Measurements from ENCODE around the gene FTH1. TPM values are rescaled to one million over a fixed set of nuclear protein-coding genes. Genes with fewer than 3 reads are reported as not detected.

FTH1 gene
- total RNA-seq, 1 experiment from 2014 or later, result 2,484 TPM

DNA sequence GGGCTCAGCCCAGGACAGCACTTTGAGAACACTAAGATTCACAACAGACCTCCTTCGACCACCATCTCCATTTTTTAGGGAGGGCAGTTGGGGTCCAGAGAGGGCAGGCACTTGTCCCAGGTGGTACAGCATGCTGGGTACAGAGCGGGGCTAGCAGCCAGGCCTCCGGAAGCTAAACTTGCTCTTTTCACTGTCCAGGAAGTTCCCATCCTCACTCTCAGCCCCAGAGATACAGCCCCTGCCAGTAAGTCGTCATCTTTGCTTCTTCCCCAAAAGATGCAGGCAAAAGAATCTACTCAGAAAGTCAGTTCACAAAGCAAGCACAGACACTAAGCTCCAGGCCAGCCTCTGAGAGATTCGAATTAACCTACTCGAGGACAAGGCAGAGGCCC is 43.4 kb downstream of the FTH1 start:
- Histone ChIP-seq H3K27me3 (replicated peaks; ENCODE audit: insufficient read depth, low read depth, low read length, poor library complexity) (no peaks in the 10 kb centered on the region), H3K4me3 (ENCODE audit: low read depth, low read length, poor library complexity, severe bottlenecking) (no peak overlapping the region), H3K36me3 (ENCODE audit: insufficient read depth, low read length, poor library complexity, severe bottlenecking) (no peaks in the 10 kb centered on the region), H3K27ac (ENCODE audit: low read depth, low read length, poor library complexity, severe bottlenecking) (peak overlapping the region; percentile 79), H3K4me1 (ENCODE audit: insufficient read depth, low read length, poor library complexity, severe bottlenecking) (peaks cover 36% of the 10 kb centered on the region), H3K9me3 (ENCODE audit: low read depth, low read length, poor library complexity, severe bottlenecking) (no peaks in the 10 kb centered on the region)
- no peak for DNase-seq (ENCODE audit: low spot score)
- intact Hi-C loops (cut with micrococcal nuclease; ENCODE audit: unreplicated experiment), result no loop called here
- no TSS peak for BruUV-seq (replicated peaks)
- ChIA-PET CTCF (no interaction called here), POLR2A (ENCODE audit: low non-redundant PET) (no interaction called here)
- TF ChIP-seq EZH2 (IDR thresholded peaks at IDR 0.05; ENCODE audit: borderline replicate concordance, low read depth, low read length, poor library complexity, severe bottlenecking), result no peak
- TF ChIP-seq, protein P1, sequence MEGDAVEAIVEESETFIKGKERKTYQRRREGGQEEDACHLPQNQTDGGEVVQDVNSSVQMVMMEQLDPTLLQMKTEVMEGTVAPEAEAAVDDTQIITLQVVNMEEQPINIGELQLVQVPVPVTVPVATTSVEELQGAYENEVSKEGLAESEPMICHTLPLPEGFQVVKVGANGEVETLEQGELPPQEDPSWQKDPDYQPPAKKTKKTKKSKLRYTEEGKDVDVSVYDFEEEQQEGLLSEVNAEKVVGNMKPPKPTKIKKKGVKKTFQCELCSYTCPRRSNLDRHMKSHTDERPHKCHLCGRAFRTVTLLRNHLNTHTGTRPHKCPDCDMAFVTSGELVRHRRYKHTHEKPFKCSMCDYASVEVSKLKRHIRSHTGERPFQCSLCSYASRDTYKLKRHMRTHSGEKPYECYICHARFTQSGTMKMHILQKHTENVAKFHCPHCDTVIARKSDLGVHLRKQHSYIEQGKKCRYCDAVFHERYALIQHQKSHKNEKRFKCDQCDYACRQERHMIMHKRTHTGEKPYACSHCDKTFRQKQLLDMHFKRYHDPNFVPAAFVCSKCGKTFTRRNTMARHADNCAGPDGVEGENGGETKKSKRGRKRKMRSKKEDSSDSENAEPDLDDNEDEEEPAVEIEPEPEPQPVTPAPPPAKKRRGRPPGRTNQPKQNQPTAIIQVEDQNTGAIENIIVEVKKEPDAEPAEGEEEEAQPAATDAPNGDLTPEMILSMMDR (conservative IDR thresholded peaks at IDR 0.05; ENCODE audit: low read depth, low read length), result no peak

DNA sequence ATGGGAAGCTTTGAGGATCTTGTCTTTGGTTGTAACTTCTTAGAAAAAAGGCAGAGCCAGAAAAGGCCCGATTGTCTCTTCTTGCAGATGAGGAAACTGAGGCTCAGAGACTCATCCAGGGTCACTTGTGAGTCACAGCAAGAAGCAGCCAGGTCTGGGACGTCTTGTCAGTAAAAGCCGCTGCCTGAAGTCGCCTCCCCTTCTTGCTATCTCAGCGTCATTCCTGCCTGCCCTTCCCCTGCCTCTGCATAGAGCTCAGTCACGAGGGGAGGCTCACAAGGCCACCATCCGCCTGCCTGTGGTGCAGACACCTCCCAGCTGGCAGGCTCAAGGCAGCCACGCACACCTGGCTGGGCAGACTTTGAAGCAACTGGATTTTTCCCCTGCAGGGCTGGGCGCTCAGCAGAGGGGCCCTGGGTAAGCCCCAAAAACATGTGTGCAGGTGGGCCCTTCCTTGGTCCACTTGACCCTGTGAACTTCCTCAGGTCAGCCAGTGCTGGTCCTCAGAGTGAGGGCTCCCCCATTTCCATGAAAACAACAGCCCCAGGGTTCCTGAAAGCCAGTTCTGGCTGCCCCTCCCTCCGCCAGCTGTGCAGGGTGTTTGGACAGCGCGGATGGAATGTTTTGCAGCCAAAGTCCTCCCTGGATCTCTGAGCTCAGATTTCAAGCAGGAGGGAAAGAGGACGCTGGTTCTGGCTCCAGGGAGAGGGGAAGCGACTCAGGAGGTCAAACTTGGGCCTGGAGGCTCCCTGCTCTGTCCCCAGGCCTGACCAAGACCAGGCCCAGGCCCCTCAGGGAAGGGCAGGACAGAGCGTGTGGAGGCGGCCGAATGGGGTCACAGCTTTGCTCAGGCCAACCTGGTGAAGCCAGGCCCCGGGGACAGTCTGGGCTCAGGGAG is 44.0 kb downstream of the FTH1 start:
- Histone ChIP-seq H3K27ac (ENCODE audit: low read depth, low read length, poor library complexity, severe bottlenecking) (peak overlapping the region; percentile 79), H3K27me3 (replicated peaks; ENCODE audit: insufficient read depth, low read depth, low read length, poor library complexity) (no peaks in the 10 kb centered on the region), H3K36me3 (ENCODE audit: insufficient read depth, low read length, poor library complexity, severe bottlenecking) (no peaks in the 10 kb centered on the region), H3K4me3 (ENCODE audit: low read depth, low read length, poor library complexity, severe bottlenecking) (no peak overlapping the region), H3K4me1 (ENCODE audit: insufficient read depth, low read length, poor library complexity, severe bottlenecking) (peaks cover 39% of the 10 kb centered on the region), H3K9me3 (ENCODE audit: low read depth, low read length, poor library complexity, severe bottlenecking) (no peaks in the 10 kb centered on the region)
- POLR2A ChIA-PET (ENCODE audit: low non-redundant PET), result interaction anchor here (0.6 kb wide), 1 partner anchor 26 kb away, joined by 5 read pairs; no protein-coding TSS in a partner anchor
- peak; percentile 61 for DNase-seq (ENCODE audit: low spot score)
- TF ChIP-seq, protein P1 (conservative IDR thresholded peaks at IDR 0.05; ENCODE audit: low read depth, low read length), result no peak
- TF ChIP-seq EZH2 (IDR thresholded peaks at IDR 0.05; ENCODE audit: borderline replicate concordance, low read depth, low read length, poor library complexity, severe bottlenecking), result no peak
- BruUV-seq (replicated peaks), result no TSS peak
- CTCF ChIA-PET, result interaction anchor here (0.6 to 1.3 kb wide), 4 partner anchors 19 to 25 kb away, joined by 4 to 5 read pairs (median 4); no protein-coding TSS in a partner anchor
- intact Hi-C loops (cut with micrococcal nuclease; ENCODE audit: unreplicated experiment), result no loop called here

DNA sequence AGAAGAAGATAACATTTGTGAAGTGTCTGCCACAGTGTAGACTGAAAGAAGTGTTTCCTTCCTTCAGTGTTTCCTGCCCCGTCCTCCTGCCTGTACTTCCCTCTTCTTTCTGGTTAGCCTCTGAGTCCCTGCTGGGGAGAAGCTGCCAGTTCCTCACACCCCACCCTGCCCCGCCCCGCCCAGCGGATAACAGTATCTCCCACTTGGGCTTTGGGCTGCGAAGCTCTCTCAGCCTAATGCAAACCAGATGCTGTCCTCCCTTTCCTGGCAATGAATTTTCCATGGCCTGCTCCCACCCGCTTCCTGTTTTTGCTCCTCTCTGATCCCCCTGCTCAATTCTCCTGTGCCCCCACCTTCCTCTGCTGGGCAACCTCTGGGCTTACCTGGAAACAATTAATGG is 44.9 kb downstream of the FTH1 start:
- Histone ChIP-seq H3K36me3 (ENCODE audit: insufficient read depth, low read length, poor library complexity, severe bottlenecking) (no peaks in the 10 kb centered on the region), H3K9me3 (ENCODE audit: low read depth, low read length, poor library complexity, severe bottlenecking) (no peaks in the 10 kb centered on the region), H3K4me3 (ENCODE audit: low read depth, low read length, poor library complexity, severe bottlenecking) (no peak overlapping the region), H3K27ac (ENCODE audit: low read depth, low read length, poor library complexity, severe bottlenecking) (peak overlapping the region; percentile 79), H3K27me3 (replicated peaks; ENCODE audit: insufficient read depth, low read depth, low read length, poor library complexity) (no peaks in the 10 kb centered on the region), H3K4me1 (ENCODE audit: insufficient read depth, low read length, poor library complexity, severe bottlenecking) (peaks cover 43% of the 10 kb centered on the region)
- intact Hi-C loops (cut with micrococcal nuclease; ENCODE audit: unreplicated experiment), result no loop called here
- ChIA-PET CTCF (interaction anchor here (0.6 to 1.3 kb wide), 4 partner anchors 20 to 25 kb away, joined by 4 to 5 read pairs (median 4); no protein-coding TSS in a partner anchor), POLR2A (ENCODE audit: low non-redundant PET) (no interaction called here)
- TF ChIP-seq, protein P1 (conservative IDR thresholded peaks at IDR 0.05; ENCODE audit: low read depth, low read length), result no peak
- TF ChIP-seq EZH2 (IDR thresholded peaks at IDR 0.05; ENCODE audit: borderline replicate concordance, low read depth, low read length, poor library complexity, severe bottlenecking), result no peak
- DNase-seq (ENCODE audit: low spot score), result peak; percentile 97
- no TSS peak for BruUV-seq (replicated peaks)
